Measurements from ENCODE around the gene RPS3. TPM values are rescaled to one million over a fixed set of nuclear protein-coding genes. Genes with fewer than 3 reads are reported as not detected.

The RPS3 gene
- total and polyA plus RNA-seq, 9 of the 15 experiments (the other 6 are each of a cell fraction or from before 2014, with no cell fraction given) = 2,700 to 5,771 (median 3,679) TPM

DNA sequence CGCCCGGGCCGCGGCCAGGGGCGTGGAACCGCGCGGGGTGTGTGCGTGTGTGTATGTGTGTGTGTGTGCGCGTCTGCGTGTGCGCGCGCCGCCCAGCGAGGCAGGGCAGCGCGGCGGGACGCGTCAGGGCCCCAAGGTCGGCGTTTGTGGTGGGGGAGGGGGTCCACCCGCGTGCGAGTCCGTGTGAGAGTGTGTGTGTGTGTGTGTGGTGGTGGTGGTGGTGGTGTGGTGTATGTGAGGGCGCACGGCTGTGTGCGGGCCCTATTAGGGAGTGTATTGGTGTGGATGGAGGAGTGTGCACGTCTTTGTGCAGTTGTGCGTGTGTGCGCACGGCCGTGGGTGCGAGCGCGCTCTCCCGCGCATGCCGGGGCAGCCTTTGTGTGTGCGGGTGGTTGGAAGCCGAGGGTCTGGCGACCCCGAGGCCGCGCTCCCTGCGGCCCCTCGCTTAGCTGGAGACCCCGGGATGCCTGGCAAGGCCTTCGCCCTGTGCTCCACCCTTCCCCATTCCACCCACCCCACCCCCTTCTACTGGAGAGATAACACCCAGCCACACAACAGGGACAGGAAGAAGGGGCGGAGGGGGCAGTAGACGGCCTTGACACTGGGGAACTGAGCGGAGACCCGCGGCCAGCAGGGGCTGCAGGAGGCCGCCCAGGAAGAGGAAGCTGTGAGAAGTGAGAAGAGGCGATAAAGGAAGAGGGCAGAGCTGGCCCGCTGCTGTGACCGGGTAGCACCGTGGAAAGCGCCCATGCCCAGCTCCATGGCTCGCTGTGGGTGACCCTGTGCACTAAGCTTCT, 47.3 kb upstream of the RPS3 start (continued):
- TF ChIP-seq, protein P1, sequence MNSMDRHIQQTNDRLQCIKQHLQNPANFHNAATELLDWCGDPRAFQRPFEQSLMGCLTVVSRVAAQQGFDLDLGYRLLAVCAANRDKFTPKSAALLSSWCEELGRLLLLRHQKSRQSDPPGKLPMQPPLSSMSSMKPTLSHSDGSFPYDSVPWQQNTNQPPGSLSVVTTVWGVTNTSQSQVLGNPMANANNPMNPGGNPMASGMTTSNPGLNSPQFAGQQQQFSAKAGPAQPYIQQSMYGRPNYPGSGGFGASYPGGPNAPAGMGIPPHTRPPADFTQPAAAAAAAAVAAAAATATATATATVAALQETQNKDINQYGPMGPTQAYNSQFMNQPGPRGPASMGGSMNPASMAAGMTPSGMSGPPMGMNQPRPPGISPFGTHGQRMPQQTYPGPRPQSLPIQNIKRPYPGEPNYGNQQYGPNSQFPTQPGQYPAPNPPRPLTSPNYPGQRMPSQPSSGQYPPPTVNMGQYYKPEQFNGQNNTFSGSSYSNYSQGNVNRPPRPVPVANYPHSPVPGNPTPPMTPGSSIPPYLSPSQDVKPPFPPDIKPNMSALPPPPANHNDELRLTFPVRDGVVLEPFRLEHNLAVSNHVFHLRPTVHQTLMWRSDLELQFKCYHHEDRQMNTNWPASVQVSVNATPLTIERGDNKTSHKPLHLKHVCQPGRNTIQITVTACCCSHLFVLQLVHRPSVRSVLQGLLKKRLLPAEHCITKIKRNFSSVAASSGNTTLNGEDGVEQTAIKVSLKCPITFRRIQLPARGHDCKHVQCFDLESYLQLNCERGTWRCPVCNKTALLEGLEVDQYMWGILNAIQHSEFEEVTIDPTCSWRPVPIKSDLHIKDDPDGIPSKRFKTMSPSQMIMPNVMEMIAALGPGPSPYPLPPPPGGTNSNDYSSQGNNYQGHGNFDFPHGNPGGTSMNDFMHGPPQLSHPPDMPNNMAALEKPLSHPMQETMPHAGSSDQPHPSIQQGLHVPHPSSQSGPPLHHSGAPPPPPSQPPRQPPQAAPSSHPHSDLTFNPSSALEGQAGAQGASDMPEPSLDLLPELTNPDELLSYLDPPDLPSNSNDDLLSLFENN (IDR thresholded peaks at IDR 0.05; ENCODE audit: low read depth in 2 of 2, low read length in 2 of 2) = no peak
- TF ChIP-seq ZNF507 (tag; conservative IDR thresholded peaks at IDR 0.05) (no peak), ZBTB7A (IDR thresholded peaks at IDR 0.05; ENCODE audit: borderline replicate concordance, control insufficient read depth, low read depth, low read length) (peak; percentile 91), ATF4 (CRISPR knock-in tag; IDR thresholded peaks at IDR 0.05) (0 out of 2 replicates have a peak, but pooled peaks have one; percentile 17), GTF2E2 (tag; IDR thresholded peaks at IDR 0.05) (no peak), THRB (CRISPR knock-in tag; conservative IDR thresholded peaks at IDR 0.05) (peak; percentile 50; the same call in 1 of the 2 replicates), MTA3 (IDR thresholded peaks at IDR 0.05; ENCODE audit: borderline replicate concordance) (peak; percentile 56; the same call in 1 of the 2 replicates), NFYB (IDR thresholded peaks at IDR 0.05; ENCODE audit: extremely low read depth, insufficient read length) (no peak), BRD4 (IDR thresholded peaks at IDR 0.05) (0 out of 2 replicates have a peak, but pooled peaks have one; percentile 44)
- TF ChIP-seq, protein P2, sequence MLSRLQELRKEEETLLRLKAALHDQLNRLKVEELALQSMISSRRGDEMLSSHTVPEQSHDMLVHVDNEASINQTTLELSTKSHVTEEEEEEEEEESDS (CRISPR knock-in tag; IDR thresholded peaks at IDR 0.05) = no peak
- TF ChIP-seq, protein P3, sequence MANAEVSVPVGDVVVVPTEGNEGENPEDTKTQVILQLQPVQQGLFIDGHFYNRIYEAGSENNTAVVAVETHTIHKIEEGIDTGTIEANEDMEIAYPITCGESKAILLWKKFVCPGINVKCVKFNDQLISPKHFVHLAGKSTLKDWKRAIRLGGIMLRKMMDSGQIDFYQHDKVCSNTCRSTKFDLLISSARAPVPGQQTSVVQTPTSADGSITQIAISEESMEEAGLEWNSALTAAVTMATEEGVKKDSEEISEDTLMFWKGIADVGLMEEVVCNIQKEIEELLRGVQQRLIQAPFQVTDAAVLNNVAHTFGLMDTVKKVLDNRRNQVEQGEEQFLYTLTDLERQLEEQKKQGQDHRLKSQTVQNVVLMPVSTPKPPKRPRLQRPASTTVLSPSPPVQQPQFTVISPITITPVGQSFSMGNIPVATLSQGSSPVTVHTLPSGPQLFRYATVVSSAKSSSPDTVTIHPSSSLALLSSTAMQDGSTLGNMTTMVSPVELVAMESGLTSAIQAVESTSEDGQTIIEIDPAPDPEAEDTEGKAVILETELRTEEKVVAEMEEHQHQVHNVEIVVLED (CRISPR knock-in tag; IDR thresholded peaks at IDR 0.05) = peak; percentile 78
- TF ChIP-seq, protein P4, sequence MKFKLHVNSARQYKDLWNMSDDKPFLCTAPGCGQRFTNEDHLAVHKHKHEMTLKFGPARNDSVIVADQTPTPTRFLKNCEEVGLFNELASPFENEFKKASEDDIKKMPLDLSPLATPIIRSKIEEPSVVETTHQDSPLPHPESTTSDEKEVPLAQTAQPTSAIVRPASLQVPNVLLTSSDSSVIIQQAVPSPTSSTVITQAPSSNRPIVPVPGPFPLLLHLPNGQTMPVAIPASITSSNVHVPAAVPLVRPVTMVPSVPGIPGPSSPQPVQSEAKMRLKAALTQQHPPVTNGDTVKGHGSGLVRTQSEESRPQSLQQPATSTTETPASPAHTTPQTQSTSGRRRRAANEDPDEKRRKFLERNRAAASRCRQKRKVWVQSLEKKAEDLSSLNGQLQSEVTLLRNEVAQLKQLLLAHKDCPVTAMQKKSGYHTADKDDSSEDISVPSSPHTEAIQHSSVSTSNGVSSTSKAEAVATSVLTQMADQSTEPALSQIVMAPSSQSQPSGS (CRISPR knock-in tag; IDR thresholded peaks at IDR 0.05) = no peak
- TF ChIP-seq, protein P5, sequence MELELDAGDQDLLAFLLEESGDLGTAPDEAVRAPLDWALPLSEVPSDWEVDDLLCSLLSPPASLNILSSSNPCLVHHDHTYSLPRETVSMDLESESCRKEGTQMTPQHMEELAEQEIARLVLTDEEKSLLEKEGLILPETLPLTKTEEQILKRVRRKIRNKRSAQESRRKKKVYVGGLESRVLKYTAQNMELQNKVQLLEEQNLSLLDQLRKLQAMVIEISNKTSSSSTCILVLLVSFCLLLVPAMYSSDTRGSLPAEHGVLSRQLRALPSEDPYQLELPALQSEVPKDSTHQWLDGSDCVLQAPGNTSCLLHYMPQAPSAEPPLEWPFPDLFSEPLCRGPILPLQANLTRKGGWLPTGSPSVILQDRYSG (tag; conservative IDR thresholded peaks at IDR 0.05; ENCODE audit: low read depth) = no peak

All from K562 (cell line).